RWPE1 (cell line): ENCODE data around the gene UNC5B.

Source experiments
- CTCF ChIA-PET: fragments of 350-600 bp; sonication (Branson Sonifier 250); formaldehyde crosslinking; extraction: SDS; loops from one replicate; lab custom pipeline; 2021; lab: Yijun Ruan, JAX
- POLR2A ChIA-PET: fragments of 400-600 bp; formaldehyde crosslinking; extraction: SDS; loops from one replicate; lab custom pipeline; 2020; ENCODE audit warnings: antibody characterized with exemption; ENCODE audit not compliant: low non-redundant PET; lab: Yijun Ruan, JAX
- DNase-seq: peaks from one replicate; pipeline ENCODE4 v3.0.0; 2012; ENCODE audit warnings: low spot score
- H3K27ac ChIP-seq: fragments of 450-650 bp; 2 replicates; pipeline ENCODE4 v1.5.1; 2017
- CTCF ChIP-seq: fragments of 450-650 bp; conservative IDR thresholded peaks from 2 replicates; pipeline ENCODE4 v1.5.1; 2017; ENCODE audit warnings: low read depth, mild to moderate bottlenecking

Gene UNC5B

GRCh38 chr10:71243756-71244395 is 31.5 kb downstream of the UNC5B start:
- peak; percentile 95 for DNase-seq
- no peak for TF ChIP-seq CTCF
- ChIA-PET POLR2A (no interaction called here), CTCF (interaction anchor here (0.8 to 0.9 kb wide), 2 partner anchors 16 to 26 kb away, joined by 3 read pairs; no protein-coding TSS in a partner anchor)
- peak overlapping the region; percentile 98 for H3K27ac ChIP-seq

- H3K27ac ChIP-seq = peak overlapping the region; percentile 98
- ChIA-PET CTCF (interaction anchor here (0.8 to 1.6 kb wide), 5 partner anchors 15 to 32 kb away, joined by 3 to 6 read pairs (median 3); no protein-coding TSS in a partner anchor), POLR2A (no interaction called here)
- TF ChIP-seq CTCF = no peak
- peak; percentile 64 for DNase-seq
These were observed 32.4 kb downstream of the UNC5B start for GRCh38 chr10:71244431-71245419.

GRCh38 chr10:71245420-71246325 is 33.3 kb downstream of the UNC5B start:
- peak overlapping the region; percentile 98 for H3K27ac ChIP-seq
- no peak for TF ChIP-seq CTCF
- POLR2A ChIA-PET = no interaction called here
- DNase-seq = no peak
- CTCF ChIA-PET = interaction anchor here (0.6 to 1.6 kb wide), 5 partner anchors 18 to 967 kb away, joined by 3 to 6 read pairs (median 3); no protein-coding TSS in a partner anchor

- peak overlapping the region; percentile 98 for H3K27ac ChIP-seq
- peak; percentile 100 for DNase-seq
- POLR2A ChIA-PET = interaction anchor here (1.3 kb wide), 1 partner anchor 14 kb away, joined by 4 read pairs; no protein-coding TSS in a partner anchor
- CTCF ChIA-PET = interaction anchor here (1.3 to 1.6 kb wide), 2 partner anchors 14 to 30 kb away, joined by 3 to 7 read pairs; no protein-coding TSS in a partner anchor
- no peak for TF ChIP-seq CTCF
These were observed 34.4 kb downstream of the UNC5B start for GRCh38 chr10:71246591-71247413.

- peak overlapping the region; percentile 98 for H3K27ac ChIP-seq
- POLR2A ChIA-PET = interaction anchor here (1.3 kb wide), 1 partner anchor 13 kb away, joined by 4 read pairs; no protein-coding TSS in a partner anchor
- peak; percentile 70 for DNase-seq
- CTCF ChIA-PET = interaction anchor here (0.7 to 1.3 kb wide), 2 partner anchors 13 to 772 kb away, joined by 3 to 7 read pairs; no protein-coding TSS in a partner anchor
- TF ChIP-seq CTCF = no peak
These were observed 35.0 kb downstream of the UNC5B start for GRCh38 chr10:71247414-71247705.
